GM18505 (cell line): ENCODE results near the gene MYOG.

Experiments used
- ATAC-seq: cut with Tn5 transposase; IDR thresholded peaks from one replicate; pipeline ENCODE4 v1.9.1; 2021; ENCODE audit not compliant: unreplicated experiment
- POLR2A ChIP-seq: IDR thresholded peaks from 4 replicates; pipeline ENCODE4 v1.6.1; 2011; ENCODE audit warnings: borderline replicate concordance; ENCODE audit not compliant: insufficient read depth, insufficient read length; ENCODE audit errors: extremely low read depth

The MYOG gene

GRCh38 chr1:203046984-203047630 is 38.7 kb downstream of the MYOG start:
- no peak for ATAC-seq
- no peak for TF ChIP-seq POLR2A

- ATAC-seq = no peak
- TF ChIP-seq POLR2A = no peak
Observed at GRCh38 chr1:203045821-203046594, 39.8 kb downstream of the MYOG start.

- ATAC-seq = no peak
- no peak for TF ChIP-seq POLR2A
Observed at GRCh38 chr1:203045336-203045735, 40.5 kb downstream of the MYOG start.

GRCh38 chr1:203044546-203045250 is 41.1 kb downstream of the MYOG start:
- no peak for ATAC-seq
- TF ChIP-seq POLR2A = no peak

- no peak for ATAC-seq
- TF ChIP-seq POLR2A = no peak
Observed at GRCh38 chr1:203043830-203044545, 41.8 kb downstream of the MYOG start.

GRCh38 chr1:203041351-203041932 is 44.4 kb downstream of the MYOG start:
- TF ChIP-seq POLR2A = no peak
- ATAC-seq = no peak

- no peak for TF ChIP-seq POLR2A
- ATAC-seq = no peak
Observed at GRCh38 chr1:203040513-203041275, 45.1 kb downstream of the MYOG start.

GRCh38 chr1:203039609-203040512 is 46.0 kb downstream of the MYOG start:
- no peak for TF ChIP-seq POLR2A
- no peak for ATAC-seq

- no peak for TF ChIP-seq POLR2A
- ATAC-seq = no peak
Observed at GRCh38 chr1:203038891-203039608, 46.8 kb downstream of the MYOG start.

GRCh38 chr1:203038217-203038741 is 47.5 kb downstream of the MYOG start:
- ATAC-seq = peak; percentile 52
- TF ChIP-seq POLR2A = no peak
